A172 (cell line): Measurements from ENCODE around the gene GDPD5. TPM values are rescaled to one million over a fixed set of nuclear protein-coding genes. Genes with fewer than 3 reads are reported as not detected.

ENCODE experiments used
- DNase-seq: peaks from one replicate; pipeline ENCODE4 v3.0.0-alpha.2; 2015; ENCODE audit warnings: low spot score
- total RNA-seq: library from RNA; depleted of rRNA; stranded (reverse); fragments of >200 nt; shearing (Covaris generic); gene quantifications from 2 replicates; pipeline ENCODE4 v1.2.3, GENCODE V29; 2014; rRNA removed

The GDPD5 gene
- total RNA-seq, 1 experiment from 2014 or later: 33.7 TPM

- peak; percentile 87 for DNase-seq
These were observed 126.2 kb downstream of the GDPD5 start, which contains the start of gene RPS3 for GRCh38 chr11:75399344-75400145. Gene RPS3 (plus strand): TSS chr11:75399518. CDS start chr11:75399548, 30 bp downstream.

- DNase-seq: no peak
These were observed 126.8 kb downstream of the GDPD5 start for GRCh38 chr11:75398906-75399305.

GRCh38 chr11:75394085-75394840 lies 131.5 kb downstream of the GDPD5 start:
- no peak for DNase-seq

- DNase-seq: no peak
These were observed 135.8 kb downstream of the GDPD5 start for GRCh38 chr11:75389925-75390324.

- peak; percentile 62 for DNase-seq
These were observed 136.5 kb downstream of the GDPD5 start for GRCh38 chr11:75389276-75389605.

- DNase-seq: peak; percentile 86
These were observed 137.1 kb downstream of the GDPD5 start for GRCh38 chr11:75388386-75389275.

- DNase-seq: peak; percentile 74
These were observed 137.9 kb downstream of the GDPD5 start for GRCh38 chr11:75387736-75388294.

- DNase-seq: peak; percentile 87
These were observed 138.7 kb downstream of the GDPD5 start for GRCh38 chr11:75386942-75387630.

Other genes with a start within 250 kb of the GDPD5 start
- gene ARRB1, start 174.3 kb downstream of the GDPD5 start, total RNA-seq: 18.4 and 22.2 TPM in 2 replicates
- 1,638 and 1,693 TPM in 2 replicates for gene RPS3, start 126.4 kb downstream of the GDPD5 start, total RNA-seq
- gene KLHL35, start 92.7 kb downstream of the GDPD5 start, total RNA-seq: 0.07 TPM in 1 of 2 replicates, not detected in the other
- 387 and 394 TPM in 2 replicates for gene SERPINH1, start 36.3 kb upstream of the GDPD5 start, total RNA-seq
- 8.9 and 10.6 TPM in 2 replicates for gene MAP6, start 143.1 kb upstream of the GDPD5 start, total RNA-seq
- 0.07 TPM in 1 of 2 replicates, not detected in the other for gene MOGAT2, start 191.9 kb upstream of the GDPD5 start, total RNA-seq
- gene DGAT2, start 242.8 kb upstream of the GDPD5 start, total RNA-seq: 15.2 and 15.9 TPM in 2 replicates